ENCODE measurements around the gene CCNJL.

Gene CCNJL

DNA sequence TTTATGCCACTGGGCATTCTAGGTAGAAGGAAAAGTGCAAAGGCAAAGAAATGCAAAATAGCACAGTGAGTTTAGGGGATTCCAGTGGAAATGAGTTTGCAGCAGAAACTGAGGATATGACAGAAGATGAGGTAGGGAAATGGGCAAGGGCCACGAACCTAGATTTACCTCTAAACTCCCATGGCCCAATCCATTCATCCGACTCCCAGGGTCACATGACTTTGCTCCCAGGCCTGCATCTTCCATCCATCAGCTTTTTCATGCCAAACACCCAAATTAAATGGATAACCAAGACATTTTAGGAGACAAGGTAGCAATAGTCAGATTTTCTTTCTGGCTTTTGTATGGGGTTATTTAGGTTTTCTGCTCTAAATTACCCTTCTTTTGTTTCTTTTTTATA lies 105.3 kb downstream of the CCNJL start:
- TF ChIP-seq, protein P1, sequence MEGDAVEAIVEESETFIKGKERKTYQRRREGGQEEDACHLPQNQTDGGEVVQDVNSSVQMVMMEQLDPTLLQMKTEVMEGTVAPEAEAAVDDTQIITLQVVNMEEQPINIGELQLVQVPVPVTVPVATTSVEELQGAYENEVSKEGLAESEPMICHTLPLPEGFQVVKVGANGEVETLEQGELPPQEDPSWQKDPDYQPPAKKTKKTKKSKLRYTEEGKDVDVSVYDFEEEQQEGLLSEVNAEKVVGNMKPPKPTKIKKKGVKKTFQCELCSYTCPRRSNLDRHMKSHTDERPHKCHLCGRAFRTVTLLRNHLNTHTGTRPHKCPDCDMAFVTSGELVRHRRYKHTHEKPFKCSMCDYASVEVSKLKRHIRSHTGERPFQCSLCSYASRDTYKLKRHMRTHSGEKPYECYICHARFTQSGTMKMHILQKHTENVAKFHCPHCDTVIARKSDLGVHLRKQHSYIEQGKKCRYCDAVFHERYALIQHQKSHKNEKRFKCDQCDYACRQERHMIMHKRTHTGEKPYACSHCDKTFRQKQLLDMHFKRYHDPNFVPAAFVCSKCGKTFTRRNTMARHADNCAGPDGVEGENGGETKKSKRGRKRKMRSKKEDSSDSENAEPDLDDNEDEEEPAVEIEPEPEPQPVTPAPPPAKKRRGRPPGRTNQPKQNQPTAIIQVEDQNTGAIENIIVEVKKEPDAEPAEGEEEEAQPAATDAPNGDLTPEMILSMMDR (IDR thresholded peaks at IDR 0.05; ENCODE audit: extremely low read depth, missing control alignments): no peak
- DNase-seq (ENCODE audit: low spot score): no peak
